ENCODE data around the gene MTOR.
"Not testable (repeated sequence)": the region's sequence is repeated elsewhere in the genome, so short reads cannot be mapped to it uniquely, and the experiment has no call there.

DNA sequence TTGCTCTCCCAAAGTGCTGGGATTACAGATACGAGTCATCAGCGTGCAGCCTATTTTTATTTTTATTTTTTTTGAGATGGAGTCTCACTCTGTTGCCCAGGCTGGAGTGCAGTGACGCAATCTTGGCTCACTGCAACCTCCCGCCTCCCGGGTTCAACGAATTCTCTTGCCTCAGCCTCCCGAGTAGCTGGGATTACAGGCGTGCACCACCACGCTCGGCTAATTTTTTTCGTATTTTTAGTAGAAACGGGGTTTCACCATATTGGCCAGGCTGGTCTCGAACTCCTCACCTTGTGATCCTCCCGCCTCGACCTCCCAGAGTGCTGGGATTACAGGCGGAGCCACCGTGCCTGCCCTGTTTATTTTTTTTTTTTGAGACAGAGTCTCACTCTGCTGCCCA, 161.5 kb downstream of the MTOR start:
- TF ChIP-seq, protein P1, sequence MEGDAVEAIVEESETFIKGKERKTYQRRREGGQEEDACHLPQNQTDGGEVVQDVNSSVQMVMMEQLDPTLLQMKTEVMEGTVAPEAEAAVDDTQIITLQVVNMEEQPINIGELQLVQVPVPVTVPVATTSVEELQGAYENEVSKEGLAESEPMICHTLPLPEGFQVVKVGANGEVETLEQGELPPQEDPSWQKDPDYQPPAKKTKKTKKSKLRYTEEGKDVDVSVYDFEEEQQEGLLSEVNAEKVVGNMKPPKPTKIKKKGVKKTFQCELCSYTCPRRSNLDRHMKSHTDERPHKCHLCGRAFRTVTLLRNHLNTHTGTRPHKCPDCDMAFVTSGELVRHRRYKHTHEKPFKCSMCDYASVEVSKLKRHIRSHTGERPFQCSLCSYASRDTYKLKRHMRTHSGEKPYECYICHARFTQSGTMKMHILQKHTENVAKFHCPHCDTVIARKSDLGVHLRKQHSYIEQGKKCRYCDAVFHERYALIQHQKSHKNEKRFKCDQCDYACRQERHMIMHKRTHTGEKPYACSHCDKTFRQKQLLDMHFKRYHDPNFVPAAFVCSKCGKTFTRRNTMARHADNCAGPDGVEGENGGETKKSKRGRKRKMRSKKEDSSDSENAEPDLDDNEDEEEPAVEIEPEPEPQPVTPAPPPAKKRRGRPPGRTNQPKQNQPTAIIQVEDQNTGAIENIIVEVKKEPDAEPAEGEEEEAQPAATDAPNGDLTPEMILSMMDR (conservative IDR thresholded peaks at IDR 0.05 in 1 of 2, IDR thresholded peaks at IDR 0.05 in 1 of 2; ENCODE audit: extremely low read depth in 1 of 2, insufficient read depth in 1 of 2, low read depth in 1 of 2, low read length in 2 of 2), result not testable (repeated sequence)
- TF ChIP-seq EZH2 (IDR thresholded peaks at IDR 0.05; ENCODE audit: borderline replicate concordance, low read length), result not testable (repeated sequence)

All from mammary epithelial cell (primary cell).